ENCODE measurements around the gene RBM20. TPM values are rescaled to one million over a fixed set of nuclear protein-coding genes. Genes with fewer than 3 reads are reported as not detected.
A peak's percentile ranks its signal among the peaks of the same experiment; 100 is the strongest.

The RBM20 gene
- total and polyA plus RNA-seq, 2 experiments from 2014 or later: not detected

DNA sequence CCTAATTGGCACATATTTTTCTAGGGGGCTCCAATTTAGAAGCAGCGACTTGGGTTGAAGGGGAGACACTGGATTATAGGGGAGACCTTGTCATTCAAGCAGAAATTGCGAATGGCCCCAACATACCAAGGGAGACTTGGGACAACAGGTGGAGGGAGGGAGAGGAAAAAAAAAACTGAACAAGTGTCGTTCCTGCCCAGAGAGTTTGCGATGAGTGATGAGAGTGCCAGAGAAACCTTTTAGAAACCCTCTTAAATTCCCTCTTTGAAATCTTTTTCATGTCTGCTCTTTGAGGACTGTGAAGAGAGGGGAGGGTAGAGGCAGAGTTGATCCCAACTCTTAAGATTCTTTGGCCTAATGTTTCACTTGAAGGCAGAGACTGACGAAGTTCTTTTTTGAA, 24.3 kb downstream of the RBM20 start:
- Histone ChIP-seq H2AFZ (no peak overlapping the region), H3K9me3 (ENCODE audit: low read depth) (no peaks in the 10 kb centered on the region), H3K27me3 (replicated peaks; ENCODE audit: insufficient read depth) (0 out of 2 replicates have a peak, but pooled peaks cover 9% of the 10 kb centered on the region), H3K27ac (no peak overlapping the region), H4K20me1 (ENCODE audit: insufficient read depth) (no peaks in the 10 kb centered on the region), H3K9me2 (ENCODE audit: insufficient read depth) (no peaks in the 10 kb centered on the region), H3F3A (ENCODE audit: insufficient read depth) (0 out of 2 replicates have a peak, but pooled peaks cover 4% of the 10 kb centered on the region), H3K4me1 (ENCODE audit: insufficient read depth) (peaks cover 9% of the 10 kb centered on the region), H3K79me2 (ENCODE audit: insufficient read depth) (no peaks in the 10 kb centered on the region), H3K36me3 (ENCODE audit: low read depth) (no peaks in the 10 kb centered on the region), H3K4me3 (no peak overlapping the region), H3K9ac (no peak overlapping the region), H3K4me2 (ENCODE audit: unreplicated experiment) (no peak overlapping the region)
- TF ChIP-seq EZH2 (IDR thresholded peaks at IDR 0.05; ENCODE audit: insufficient read depth, poor library complexity, severe bottlenecking): no peak
- no peak for TF ChIP-seq EZH2phosphoT487 (IDR thresholded peaks at IDR 0.05; ENCODE audit: insufficient read depth, low read depth)
- no peak for DNase-seq
- in situ Hi-C loops (cut with MboI): no loop called here
- 81 to 86% methylated on average over 5 of the region's 5 CpGs for WGBS, 2 experiments (ENCODE audit: low coverage in 1 of 2, low lambda C conversion rate in 2 of 2, missing lambda C conversion rate in 2 of 2)

DNA sequence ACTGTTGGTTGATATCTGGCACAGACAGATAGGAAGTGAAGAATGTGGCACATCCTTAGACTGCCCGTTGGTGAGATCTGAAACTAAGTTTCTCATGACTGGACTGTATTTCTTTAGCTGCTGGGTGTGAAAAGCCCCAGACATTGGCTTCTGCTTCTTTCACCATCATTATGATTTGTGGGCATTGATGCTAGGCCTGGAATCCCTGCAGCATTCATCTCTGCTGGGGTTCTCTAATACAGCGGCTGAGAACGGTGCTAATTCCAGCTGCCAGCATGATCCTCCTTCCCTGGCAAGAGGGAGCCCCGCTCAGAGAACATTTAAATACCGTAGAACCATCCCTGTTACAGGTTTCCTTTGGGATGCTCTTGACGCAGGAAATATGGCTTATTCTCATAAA, 26.2 kb downstream of the RBM20 start:
- no peak overlapping the region for H3K9ac ChIP-seq
- 95 to 97% methylated on average over 6 of the region's 6 CpGs for WGBS, 2 experiments (ENCODE audit: low coverage in 1 of 2, low lambda C conversion rate in 2 of 2, missing lambda C conversion rate in 2 of 2)
- H3K27ac ChIP-seq: no peak overlapping the region
- no peak overlapping the region for H2AFZ ChIP-seq
- 0 out of 2 replicates have a peak, but pooled peaks cover 4% of the 10 kb centered on the region for H3K4me1 ChIP-seq (ENCODE audit: insufficient read depth)
- no peaks in the 10 kb centered on the region for H3K79me2 ChIP-seq (ENCODE audit: insufficient read depth)
- H3K27me3 ChIP-seq (replicated peaks; ENCODE audit: insufficient read depth): 0 out of 2 replicates have a peak, but pooled peaks cover 9% of the 10 kb centered on the region
- in situ Hi-C loops (cut with MboI): no loop called here
- H3K4me2 ChIP-seq (ENCODE audit: unreplicated experiment): no peak overlapping the region
- no peak overlapping the region for H3K4me3 ChIP-seq
- no peaks in the 10 kb centered on the region for H3K9me3 ChIP-seq (ENCODE audit: low read depth)
- no peaks in the 10 kb centered on the region for H3K9me2 ChIP-seq (ENCODE audit: insufficient read depth)
- 0 out of 2 replicates have a peak, but pooled peaks cover 1% of the 10 kb centered on the region for H3F3A ChIP-seq (ENCODE audit: insufficient read depth)
- no peaks in the 10 kb centered on the region for H3K36me3 ChIP-seq (ENCODE audit: low read depth)
- DNase-seq: no peak
- TF ChIP-seq EZH2 (IDR thresholded peaks at IDR 0.05; ENCODE audit: insufficient read depth, poor library complexity, severe bottlenecking) (no peak), EZH2phosphoT487 (IDR thresholded peaks at IDR 0.05; ENCODE audit: insufficient read depth, low read depth) (no peak)
- no peaks in the 10 kb centered on the region for H4K20me1 ChIP-seq (ENCODE audit: insufficient read depth)

DNA sequence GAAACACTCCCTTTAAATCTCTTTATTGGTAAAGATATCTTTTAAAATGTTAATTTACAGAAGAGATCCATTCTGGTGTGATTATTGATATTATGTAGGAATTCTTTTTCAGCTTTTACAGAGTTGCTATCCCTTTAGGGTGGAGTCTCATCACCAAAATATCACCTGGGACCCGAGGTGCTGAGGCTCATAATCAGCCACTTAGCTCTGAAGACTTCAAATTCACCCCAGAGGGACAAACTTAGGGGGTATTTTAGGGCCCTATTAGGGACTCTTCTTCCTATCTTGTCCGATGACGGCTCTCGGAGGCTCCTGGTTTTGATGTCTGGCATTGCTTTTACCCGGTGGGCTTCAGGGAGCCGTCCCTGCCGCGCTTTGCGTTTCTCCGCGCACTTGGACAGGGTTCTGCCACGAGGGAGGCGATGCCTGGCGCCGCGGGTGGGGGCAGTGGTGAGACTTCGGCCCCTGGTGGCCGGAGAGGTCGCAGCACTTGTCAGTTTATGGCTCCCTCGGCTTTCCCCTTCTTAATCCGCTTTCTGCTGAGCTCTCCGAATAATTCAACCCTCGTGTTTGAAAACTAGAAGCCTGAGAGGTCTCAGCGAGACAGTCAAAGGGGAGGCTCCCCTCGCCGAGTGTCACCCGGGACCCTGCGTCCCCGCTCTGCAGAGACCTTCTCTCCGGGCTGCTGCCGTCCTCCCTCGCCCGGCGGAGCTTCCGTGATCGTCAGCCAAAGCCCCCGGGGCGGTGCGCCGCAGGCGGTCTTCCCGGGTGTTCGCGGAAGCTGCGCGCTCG, 27.8 kb downstream of the RBM20 start:
- H3K27ac ChIP-seq: no peak overlapping the region
- H3K4me1 ChIP-seq (ENCODE audit: insufficient read depth): peaks cover 14% of the 10 kb centered on the region
- H3K4me3 ChIP-seq: peak overlapping the region; percentile 88
- peak overlapping the region; percentile 75 for H3K9ac ChIP-seq
- H3K79me2 ChIP-seq (ENCODE audit: insufficient read depth): no peaks in the 10 kb centered on the region
- H3K9me2 ChIP-seq (ENCODE audit: insufficient read depth): no peaks in the 10 kb centered on the region
- 0 out of 2 replicates have a peak, but pooled peaks cover 9% of the 10 kb centered on the region for H3K27me3 ChIP-seq (replicated peaks; ENCODE audit: insufficient read depth)
- H4K20me1 ChIP-seq (ENCODE audit: insufficient read depth): no peaks in the 10 kb centered on the region
- peaks cover 8% of the 10 kb centered on the region; the same call in 1 of the 2 replicates for H3F3A ChIP-seq (ENCODE audit: insufficient read depth)
- 0 to 3% methylated on average over 47 of the region's 47 CpGs for WGBS, 2 experiments (ENCODE audit: low coverage in 1 of 2, low lambda C conversion rate in 2 of 2, missing lambda C conversion rate in 2 of 2)
- in situ Hi-C loops (cut with MboI): no loop called here
- H3K9me3 ChIP-seq (ENCODE audit: low read depth): no peaks in the 10 kb centered on the region
- TF ChIP-seq EZH2phosphoT487 (IDR thresholded peaks at IDR 0.05; ENCODE audit: insufficient read depth, low read depth) (no peak), EZH2 (IDR thresholded peaks at IDR 0.05; ENCODE audit: insufficient read depth, poor library complexity, severe bottlenecking) (no peak)
- peak overlapping the region; percentile 98 for H2AFZ ChIP-seq
- H3K4me2 ChIP-seq (ENCODE audit: unreplicated experiment): peak overlapping the region; percentile 87
- H3K36me3 ChIP-seq (ENCODE audit: low read depth): no peaks in the 10 kb centered on the region
- peak; percentile 89 for DNase-seq

DNA sequence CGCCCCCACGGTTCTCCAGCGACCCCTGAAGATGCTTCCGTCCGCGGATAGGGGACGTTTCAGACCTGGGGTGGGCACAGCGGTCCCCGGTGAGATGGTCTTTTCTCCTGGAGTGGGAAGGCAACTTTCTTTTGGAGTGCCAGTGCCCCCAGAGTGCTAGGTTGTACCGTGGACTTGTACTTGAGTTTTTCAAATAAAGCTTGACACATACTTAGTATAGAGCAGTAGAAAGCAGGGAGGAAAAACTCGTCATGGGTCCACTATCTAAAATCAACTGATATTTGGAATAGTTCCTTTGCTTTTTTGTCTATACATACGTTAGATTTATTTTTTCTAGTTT, 28.4 kb downstream of the RBM20 start:
- Histone ChIP-seq H3K36me3 (ENCODE audit: low read depth) (no peaks in the 10 kb centered on the region), H3K79me2 (ENCODE audit: insufficient read depth) (no peaks in the 10 kb centered on the region), H3K4me2 (ENCODE audit: unreplicated experiment) (peak overlapping the region; percentile 87), H3K9me2 (ENCODE audit: insufficient read depth) (no peaks in the 10 kb centered on the region), H3K4me3 (peak overlapping the region; percentile 88), H3K27me3 (replicated peaks; ENCODE audit: insufficient read depth) (0 out of 2 replicates have a peak, but pooled peaks cover 9% of the 10 kb centered on the region), H3K9me3 (ENCODE audit: low read depth) (no peaks in the 10 kb centered on the region), H3F3A (ENCODE audit: insufficient read depth) (peaks cover 8% of the 10 kb centered on the region; the same call in 1 of the 2 replicates), H2AFZ (peak overlapping the region; percentile 98), H4K20me1 (ENCODE audit: insufficient read depth) (no peaks in the 10 kb centered on the region), H3K9ac (peak overlapping the region; percentile 75), H3K27ac (no peak overlapping the region), H3K4me1 (ENCODE audit: insufficient read depth) (peaks cover 14% of the 10 kb centered on the region)
- TF ChIP-seq EZH2phosphoT487 (IDR thresholded peaks at IDR 0.05; ENCODE audit: insufficient read depth, low read depth) (no peak), EZH2 (IDR thresholded peaks at IDR 0.05; ENCODE audit: insufficient read depth, poor library complexity, severe bottlenecking) (no peak)
- no peak for DNase-seq
- in situ Hi-C loops (cut with MboI): no loop called here
- 6 to 9% methylated on average over 12 of the region's 12 CpGs for WGBS, 2 experiments (ENCODE audit: low coverage in 1 of 2, low lambda C conversion rate in 2 of 2, missing lambda C conversion rate in 2 of 2)
